ENCODE results near the gene NKIRAS1.
"Not testable (repeated sequence)": the region's sequence is repeated elsewhere in the genome, so short reads cannot be mapped to it uniquely, and the experiment has no call there.

The NKIRAS1 gene

GRCh38 chr3:23865595-23866396 is 51.0 kb downstream of the NKIRAS1 start:
- H3K36me3 ChIP-seq (ENCODE audit: insufficient read depth, low read length): no peaks in the 10 kb centered on the region
- H3K4me1 ChIP-seq (ENCODE audit: control insufficient read depth, insufficient read depth, low read length): peaks cover 13% of the 10 kb centered on the region
- H3K27me3 ChIP-seq (ENCODE audit: control insufficient read depth, insufficient read depth, low read length): no peaks in the 10 kb centered on the region
- no peaks in the 10 kb centered on the region for H3K9me3 ChIP-seq (replicated peaks; ENCODE audit: low read length)
- no peak overlapping the region for H3K9ac ChIP-seq (ENCODE audit: low read depth, low read length)
- H3K4me3 ChIP-seq (ENCODE audit: low read length): no peak overlapping the region
- H3K4me2 ChIP-seq (ENCODE audit: low read length): no peak overlapping the region

- Histone ChIP-seq H3K4me2 (ENCODE audit: low read length) (no peak overlapping the region), H3K9me3 (replicated peaks; ENCODE audit: low read length) (no peaks in the 10 kb centered on the region), H3K36me3 (ENCODE audit: insufficient read depth, low read length) (no peaks in the 10 kb centered on the region), H3K4me1 (ENCODE audit: control insufficient read depth, insufficient read depth, low read length) (peaks cover 13% of the 10 kb centered on the region), H3K4me3 (ENCODE audit: low read length) (no peak overlapping the region), H3K27me3 (ENCODE audit: control insufficient read depth, insufficient read depth, low read length) (no peaks in the 10 kb centered on the region), H3K9ac (ENCODE audit: low read depth, low read length) (no peak overlapping the region)
Measured at GRCh38 chr3:23864931-23865330, 51.9 kb downstream of the NKIRAS1 start.

- H3K9me3 ChIP-seq (replicated peaks; ENCODE audit: low read length): no peaks in the 10 kb centered on the region
- no peaks in the 10 kb centered on the region for H3K27me3 ChIP-seq (ENCODE audit: control insufficient read depth, insufficient read depth, low read length)
- no peak overlapping the region for H3K4me2 ChIP-seq (ENCODE audit: low read length)
- H3K4me1 ChIP-seq (ENCODE audit: control insufficient read depth, insufficient read depth, low read length): peaks cover 25% of the 10 kb centered on the region
- no peak overlapping the region for H3K9ac ChIP-seq (ENCODE audit: low read depth, low read length)
- H3K4me3 ChIP-seq (ENCODE audit: low read length): no peak overlapping the region
- no peaks in the 10 kb centered on the region for H3K36me3 ChIP-seq (ENCODE audit: insufficient read depth, low read length)
Measured at GRCh38 chr3:23863060-23863459, 53.7 kb downstream of the NKIRAS1 start.

GRCh38 chr3:23861689-23862088 is 55.1 kb downstream of the NKIRAS1 start:
- Histone ChIP-seq H3K9me3 (replicated peaks; ENCODE audit: low read length) (no peaks in the 10 kb centered on the region), H3K4me1 (ENCODE audit: control insufficient read depth, insufficient read depth, low read length) (peaks cover 31% of the 10 kb centered on the region), H3K27me3 (ENCODE audit: control insufficient read depth, insufficient read depth, low read length) (no peaks in the 10 kb centered on the region), H3K4me2 (ENCODE audit: low read length) (no peak overlapping the region), H3K9ac (ENCODE audit: low read depth, low read length) (no peak overlapping the region), H3K36me3 (ENCODE audit: insufficient read depth, low read length) (no peaks in the 10 kb centered on the region), H3K4me3 (ENCODE audit: low read length) (no peak overlapping the region)

GRCh38 chr3:23859839-23860382 is 56.9 kb downstream of the NKIRAS1 start:
- H3K4me1 ChIP-seq (ENCODE audit: control insufficient read depth, insufficient read depth, low read length): peaks cover 26% of the 10 kb centered on the region
- no peak overlapping the region for H3K4me3 ChIP-seq (ENCODE audit: low read length)
- H3K9ac ChIP-seq (ENCODE audit: low read depth, low read length): no peak overlapping the region
- no peak overlapping the region for H3K4me2 ChIP-seq (ENCODE audit: low read length)
- no peaks in the 10 kb centered on the region for H3K27me3 ChIP-seq (ENCODE audit: control insufficient read depth, insufficient read depth, low read length)
- H3K36me3 ChIP-seq (ENCODE audit: insufficient read depth, low read length): no peaks in the 10 kb centered on the region
- H3K9me3 ChIP-seq (replicated peaks; ENCODE audit: low read length): no peaks in the 10 kb centered on the region

- Histone ChIP-seq H3K9me3 (replicated peaks; ENCODE audit: low read length) (no peaks in the 10 kb centered on the region), H3K36me3 (ENCODE audit: insufficient read depth, low read length) (no peaks in the 10 kb centered on the region), H3K4me2 (ENCODE audit: low read length) (no peak overlapping the region), H3K4me3 (ENCODE audit: low read length) (no peak overlapping the region), H3K27me3 (ENCODE audit: control insufficient read depth, insufficient read depth, low read length) (no peaks in the 10 kb centered on the region), H3K9ac (ENCODE audit: low read depth, low read length) (no peak overlapping the region), H3K4me1 (ENCODE audit: control insufficient read depth, insufficient read depth, low read length) (peaks cover 26% of the 10 kb centered on the region)
Measured at GRCh38 chr3:23859012-23859743, 57.6 kb downstream of the NKIRAS1 start.

- Histone ChIP-seq H3K27me3 (ENCODE audit: control insufficient read depth, insufficient read depth, low read length) (no peaks in the 10 kb centered on the region), H3K9ac (ENCODE audit: low read depth, low read length) (no peak overlapping the region), H3K4me3 (ENCODE audit: low read length) (no peak overlapping the region), H3K4me2 (ENCODE audit: low read length) (no peak overlapping the region), H3K9me3 (replicated peaks; ENCODE audit: low read length) (no peaks in the 10 kb centered on the region), H3K4me1 (ENCODE audit: control insufficient read depth, insufficient read depth, low read length) (peaks cover 30% of the 10 kb centered on the region), H3K36me3 (ENCODE audit: insufficient read depth, low read length) (peaks cover 4% of the 10 kb centered on the region)
Measured at GRCh38 chr3:23856286-23856685, 60.5 kb downstream of the NKIRAS1 start.

GRCh38 chr3:23849462-23849861 is 67.3 kb downstream of the NKIRAS1 start:
- not testable (repeated sequence) for H3K4me2 ChIP-seq (ENCODE audit: low read length); H3K36me3 ChIP-seq (ENCODE audit: insufficient read depth, low read length); H3K4me1 ChIP-seq (ENCODE audit: control insufficient read depth, insufficient read depth, low read length); H3K4me3 ChIP-seq (ENCODE audit: low read length); H3K9ac ChIP-seq (ENCODE audit: low read depth, low read length); H3K27me3 ChIP-seq (ENCODE audit: control insufficient read depth, insufficient read depth, low read length); H3K9me3 ChIP-seq (replicated peaks; ENCODE audit: low read length)

- Histone ChIP-seq H3K9ac (ENCODE audit: low read depth, low read length) (no peak overlapping the region), H3K4me2 (ENCODE audit: low read length) (no peak overlapping the region), H3K4me1 (ENCODE audit: control insufficient read depth, insufficient read depth, low read length) (no peaks in the 10 kb centered on the region), H3K9me3 (replicated peaks; ENCODE audit: low read length) (no peaks in the 10 kb centered on the region), H3K4me3 (ENCODE audit: low read length) (no peak overlapping the region), H3K27me3 (ENCODE audit: control insufficient read depth, insufficient read depth, low read length) (no peaks in the 10 kb centered on the region), H3K36me3 (ENCODE audit: insufficient read depth, low read length) (no peaks in the 10 kb centered on the region)
Measured at GRCh38 chr3:23845326-23846216, 71.2 kb downstream of the NKIRAS1 start.

GRCh38 chr3:23843869-23844268 is 72.9 kb downstream of the NKIRAS1 start:
- Histone ChIP-seq H3K9me3 (replicated peaks; ENCODE audit: low read length) (no peaks in the 10 kb centered on the region), H3K4me2 (ENCODE audit: low read length) (no peak overlapping the region), H3K36me3 (ENCODE audit: insufficient read depth, low read length) (no peaks in the 10 kb centered on the region), H3K9ac (ENCODE audit: low read depth, low read length) (no peak overlapping the region), H3K4me1 (ENCODE audit: control insufficient read depth, insufficient read depth, low read length) (no peaks in the 10 kb centered on the region), H3K27me3 (ENCODE audit: control insufficient read depth, insufficient read depth, low read length) (no peaks in the 10 kb centered on the region), H3K4me3 (ENCODE audit: low read length) (no peak overlapping the region)
